GM12865 (cell line): ENCODE results near the gene MEX3D.

Experiments used
- DNase-seq: peaks from one replicate; pipeline ENCODE4 v3.0.0; 2010; ENCODE audit warnings: low read depth
- H3K4me3 ChIP-seq: 2 replicates; pipeline ENCODE4 v1.5.1; 2011; ENCODE audit warnings: mild to moderate bottlenecking, low read depth, low read length, control low read depth
- TF ChIP-seq, protein P1 (sequence below): IDR thresholded peaks from 2 replicates; pipeline ENCODE4 v1.5.1; 2011; ENCODE audit warnings: low read length, control low read depth, low read depth, inconsistent platforms; ENCODE audit not compliant: insufficient read depth; ENCODE audit errors: missing control alignments

MEX3D gene

DNA sequence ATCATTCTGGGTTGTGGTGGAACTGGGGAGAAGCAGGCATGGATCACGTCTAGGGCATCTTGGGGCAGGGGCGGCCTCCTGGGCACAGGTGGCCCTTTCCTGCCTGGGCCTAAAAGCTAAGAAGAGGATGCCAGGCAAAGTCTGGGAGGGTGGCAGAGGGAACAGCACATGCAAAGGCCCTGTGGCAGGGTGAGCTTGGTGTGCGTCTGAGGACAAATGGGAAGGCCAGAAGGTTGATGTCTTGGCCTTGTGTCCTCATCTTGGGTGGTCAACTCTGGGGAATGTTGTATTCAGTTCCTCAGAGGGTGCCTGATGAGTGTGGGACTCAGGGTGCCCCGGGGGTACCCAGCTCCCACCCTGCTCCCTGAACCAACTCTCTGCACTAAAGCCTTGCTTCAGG is 49.7 kb downstream of the MEX3D start:
- H3K4me3 ChIP-seq, result no peak overlapping the region
- no peak for DNase-seq
- TF ChIP-seq, protein P1, sequence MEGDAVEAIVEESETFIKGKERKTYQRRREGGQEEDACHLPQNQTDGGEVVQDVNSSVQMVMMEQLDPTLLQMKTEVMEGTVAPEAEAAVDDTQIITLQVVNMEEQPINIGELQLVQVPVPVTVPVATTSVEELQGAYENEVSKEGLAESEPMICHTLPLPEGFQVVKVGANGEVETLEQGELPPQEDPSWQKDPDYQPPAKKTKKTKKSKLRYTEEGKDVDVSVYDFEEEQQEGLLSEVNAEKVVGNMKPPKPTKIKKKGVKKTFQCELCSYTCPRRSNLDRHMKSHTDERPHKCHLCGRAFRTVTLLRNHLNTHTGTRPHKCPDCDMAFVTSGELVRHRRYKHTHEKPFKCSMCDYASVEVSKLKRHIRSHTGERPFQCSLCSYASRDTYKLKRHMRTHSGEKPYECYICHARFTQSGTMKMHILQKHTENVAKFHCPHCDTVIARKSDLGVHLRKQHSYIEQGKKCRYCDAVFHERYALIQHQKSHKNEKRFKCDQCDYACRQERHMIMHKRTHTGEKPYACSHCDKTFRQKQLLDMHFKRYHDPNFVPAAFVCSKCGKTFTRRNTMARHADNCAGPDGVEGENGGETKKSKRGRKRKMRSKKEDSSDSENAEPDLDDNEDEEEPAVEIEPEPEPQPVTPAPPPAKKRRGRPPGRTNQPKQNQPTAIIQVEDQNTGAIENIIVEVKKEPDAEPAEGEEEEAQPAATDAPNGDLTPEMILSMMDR, result no peak

DNA sequence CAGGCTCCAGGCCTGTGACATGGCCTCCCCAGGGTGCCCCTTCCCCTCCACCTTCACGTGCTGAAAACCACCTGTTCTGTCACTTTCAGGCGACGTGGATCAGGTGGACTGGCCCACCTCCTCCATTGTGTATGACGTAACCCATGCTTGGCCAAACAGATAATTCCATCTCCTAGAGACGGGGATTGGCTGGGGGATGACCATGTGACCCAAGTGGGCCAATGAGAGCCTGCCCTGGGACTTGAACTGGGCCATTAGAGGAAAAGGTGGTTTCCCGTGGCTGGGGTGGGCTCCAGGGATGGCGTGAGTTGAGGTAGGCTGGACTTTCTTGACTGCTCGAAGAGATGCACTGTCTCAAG is 51.8 kb downstream of the MEX3D start:
- TF ChIP-seq, protein P1, result no peak
- DNase-seq, result peak; percentile 33

DNA sequence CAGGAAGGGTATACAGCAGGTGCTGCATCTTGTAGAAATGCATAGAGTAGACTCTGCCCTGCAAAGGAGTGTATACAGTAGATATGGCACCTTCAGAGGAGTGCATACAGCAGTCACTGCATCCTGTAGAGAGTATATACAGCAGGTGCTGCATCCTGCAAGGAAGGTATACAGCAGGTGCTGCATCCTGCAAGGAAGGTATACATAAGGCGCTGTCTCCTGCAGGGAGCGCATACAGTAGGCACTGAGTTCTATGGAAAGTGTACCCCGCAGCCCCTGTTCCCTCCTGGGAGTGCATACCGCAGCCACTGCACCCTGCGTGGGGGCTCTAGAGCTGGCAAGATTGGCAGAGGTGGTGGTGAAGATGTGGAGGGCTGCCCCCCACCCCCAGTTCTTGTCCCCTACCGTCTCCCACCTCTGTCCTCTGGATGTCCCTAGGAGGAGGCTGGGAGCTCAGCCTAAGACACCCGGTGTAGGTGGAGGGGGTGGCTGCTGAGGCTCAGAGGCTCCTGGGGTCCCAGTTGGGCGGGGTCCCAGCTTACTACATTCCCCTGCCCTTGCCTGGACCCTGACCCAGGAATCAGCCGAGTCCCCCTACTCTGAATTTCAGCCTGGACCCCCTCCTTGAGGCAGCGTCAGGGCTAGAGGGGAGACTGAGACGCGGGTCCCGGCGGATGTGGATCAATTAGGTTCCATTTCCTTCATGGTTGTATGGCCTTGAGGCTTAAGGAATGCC is 53.0 kb downstream of the MEX3D start:
- TF ChIP-seq, protein P1, result no peak
- no peak for DNase-seq
- no peak overlapping the region for H3K4me3 ChIP-seq

More for the DNA sequence above, 51.8 kb downstream of the MEX3D start:
- H3K4me3 ChIP-seq, result no peak overlapping the region

DNA sequence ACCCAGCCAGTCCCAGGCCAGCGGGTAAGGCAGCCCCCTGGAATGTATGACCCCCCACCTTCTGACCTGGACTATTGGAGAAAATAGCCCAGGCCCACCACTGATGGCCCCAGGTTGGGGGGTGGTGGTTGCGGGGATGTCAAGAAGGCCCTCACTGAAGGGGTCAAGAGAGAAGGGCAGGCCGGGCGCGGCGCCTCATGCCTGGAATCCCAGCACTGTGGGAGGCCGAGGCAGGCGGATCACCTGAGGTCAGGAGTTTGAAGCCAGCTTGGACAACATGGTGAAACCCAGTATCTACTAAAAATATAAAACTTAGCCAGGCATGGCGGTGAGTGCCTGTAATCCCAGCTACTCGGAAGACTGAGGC is 53.8 kb downstream of the MEX3D start:
- no peak overlapping the region for H3K4me3 ChIP-seq
- TF ChIP-seq, protein P1, result no peak
- no peak for DNase-seq

DNA sequence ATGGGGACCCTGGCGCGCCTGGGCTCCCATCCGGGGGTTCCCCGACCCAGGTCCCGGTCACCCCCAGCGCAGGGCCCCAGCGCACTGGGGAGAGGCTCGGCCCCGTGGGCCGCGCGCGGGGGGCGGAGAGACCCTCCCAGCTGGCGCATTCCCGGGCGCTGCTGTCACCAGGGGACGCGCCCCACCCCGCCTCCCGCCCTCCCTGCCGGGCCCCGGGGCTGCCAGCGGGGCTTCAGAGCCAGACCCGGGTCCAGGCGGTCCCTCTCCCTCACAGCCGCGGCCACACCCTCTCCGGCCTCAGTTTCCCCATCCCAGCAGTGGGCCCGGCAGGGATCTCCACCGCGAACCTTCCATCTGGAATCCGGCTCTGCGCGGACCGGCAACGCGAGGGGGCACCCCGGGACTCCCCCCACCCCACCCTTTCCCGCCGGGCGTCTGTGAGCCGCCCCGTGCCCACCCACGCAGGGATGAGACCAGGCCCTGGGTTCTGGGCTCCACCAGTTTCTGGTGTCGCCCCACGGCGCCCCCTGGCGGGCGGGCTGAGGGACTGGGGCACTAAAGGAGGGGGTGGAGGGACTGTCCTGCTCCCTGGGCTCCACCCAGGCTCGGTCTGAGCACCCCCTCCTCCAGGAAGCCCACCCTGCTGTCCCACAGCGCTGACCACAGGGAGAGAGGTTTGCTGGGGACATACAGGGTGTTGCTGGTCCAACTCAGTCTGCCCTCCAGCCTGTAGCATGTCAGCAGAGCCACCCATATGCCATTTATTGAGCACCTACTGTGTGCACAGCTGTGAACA is 54.4 kb downstream of the MEX3D start:
- TF ChIP-seq, protein P1, result peak; percentile 71
- DNase-seq, result peak; percentile 63
- H3K4me3 ChIP-seq, result peak overlapping the region; percentile 14; the same call in 1 of the 2 replicates

DNA sequence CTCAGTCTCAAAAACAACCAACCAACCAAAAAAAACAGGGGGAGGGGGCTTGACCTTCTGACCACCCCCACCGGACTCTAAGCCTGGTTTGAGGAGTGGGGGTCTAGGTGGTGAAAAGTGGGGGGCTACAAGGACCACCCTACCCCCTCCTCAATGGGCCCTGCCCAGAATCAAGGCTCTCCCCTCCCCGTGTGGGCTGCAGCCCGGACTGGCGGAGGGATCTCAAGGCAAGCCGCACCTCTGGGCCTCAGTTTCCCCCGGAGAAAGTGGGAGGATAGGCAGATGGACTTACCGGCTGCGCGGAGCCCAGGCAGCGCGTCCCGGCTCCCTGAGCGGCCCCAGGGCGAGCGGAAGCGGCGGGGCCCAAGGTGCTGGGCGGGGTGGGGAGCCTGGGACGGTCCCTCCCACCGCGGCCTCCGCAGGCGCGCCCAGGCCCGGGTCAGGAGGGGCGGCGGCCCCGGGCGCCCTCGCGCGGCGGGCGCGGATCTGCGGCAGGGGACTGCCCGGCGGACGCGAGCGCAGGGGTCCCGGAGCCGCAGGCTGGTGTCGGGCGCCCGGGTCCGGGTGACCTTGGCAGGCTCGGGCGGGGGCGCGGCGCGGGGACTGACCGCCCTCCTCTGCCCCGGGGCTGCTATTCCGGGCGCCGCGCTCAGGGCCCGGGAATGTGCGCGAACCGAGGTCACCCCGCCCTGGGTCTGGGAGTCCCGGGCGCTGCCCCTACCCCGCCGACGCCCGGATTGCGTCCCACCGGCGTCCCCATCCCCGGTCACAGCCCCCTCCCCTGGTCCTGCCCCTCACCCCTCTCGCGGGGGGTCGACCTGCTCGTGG is 55.2 kb downstream of the MEX3D start, which contains the start of gene ADAMTSL5:
Gene ADAMTSL5 (minus strand): TSS at position 349 of the 828 bp plus-strand sequence. CDS start 2,076 bp downstream, outside the sequence.
- DNase-seq, result peak; percentile 69
- TF ChIP-seq, protein P1, result no peak
- peak within 1 kb of the TSS; percentile 14; the same call in 1 of the 2 replicates for H3K4me3 ChIP-seq
